ENCODE data around the gene SLC13A5.
"Not testable (repeated sequence)": the region's sequence is repeated elsewhere in the genome, so short reads cannot be mapped to it uniquely, and the experiment has no call there.

The SLC13A5 gene

DNA sequence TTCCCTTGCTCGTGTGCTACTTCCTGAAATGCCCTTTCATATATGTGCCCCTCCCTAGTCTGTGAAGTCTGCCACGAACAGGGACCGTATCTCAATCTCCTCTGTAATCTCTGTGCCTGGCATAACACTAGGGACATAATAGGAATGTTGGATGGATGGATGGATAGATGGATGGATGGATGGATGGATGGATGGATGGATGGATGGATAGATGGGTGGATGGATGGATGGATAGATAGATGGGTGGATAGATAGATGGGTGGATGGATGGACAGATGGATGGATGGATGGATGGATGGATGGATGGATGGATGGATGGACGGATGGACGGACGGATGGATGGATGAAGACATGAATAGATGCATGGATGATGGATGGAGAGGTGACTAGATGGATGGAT lies 21.2 kb downstream of the SLC13A5 start:
- H3K4me2 ChIP-seq (ENCODE audit: insufficient read depth, low read length, poor library complexity, severe bottlenecking); H4K8ac ChIP-seq (ENCODE audit: low read depth, low read length); H3K4ac ChIP-seq (ENCODE audit: low read length); H3K36me3 ChIP-seq (replicated peaks in 1 of 2; ENCODE audit: control insufficient read depth in 2 of 2, insufficient read depth in 2 of 2, low read length in 2 of 2); H3K14ac ChIP-seq (ENCODE audit: low read length); H2AFZ ChIP-seq (ENCODE audit: low read length); H3K9ac ChIP-seq (ENCODE audit: low read depth, low read length, poor library complexity); H3K9me3 ChIP-seq (replicated peaks in 1 of 2; ENCODE audit: control insufficient read depth in 2 of 2, insufficient read depth in 1 of 2, low read depth in 1 of 2, low read length in 2 of 2); DNase-seq (ENCODE audit: low spot score); H2BK5ac ChIP-seq (ENCODE audit: low read length); H3K4me3 ChIP-seq (ENCODE audit: low read length in 2 of 2); H3K4me1 ChIP-seq (ENCODE audit: control insufficient read depth in 2 of 2, insufficient read depth in 1 of 2, low read depth in 1 of 2, low read length in 2 of 2); H4K91ac ChIP-seq (ENCODE audit: low read depth, low read length, poor library complexity); H2BK15ac ChIP-seq (ENCODE audit: low read length); H3K27ac ChIP-seq (replicated peaks; ENCODE audit: low read length); H2AK5ac ChIP-seq (ENCODE audit: low read depth, low read length); H3K18ac ChIP-seq (ENCODE audit: low read length); H3K23ac ChIP-seq (ENCODE audit: low read depth, low read length, poor library complexity); H2BK120ac ChIP-seq (ENCODE audit: low read depth, low read length); H2BK12ac ChIP-seq (ENCODE audit: low read length); H3K79me1 ChIP-seq (ENCODE audit: low read depth, low read length): not testable (repeated sequence)
- peaks cover 0 to 19% (median 0%) of the 10 kb centered on the region in 3 experiments for H3K27me3 ChIP-seq (ENCODE audit: control insufficient read depth in 3 of 3, insufficient read depth in 3 of 3, low read depth in 1 of 3, low read length in 3 of 3)
- WGBS, 2 donors (ENCODE audit: extremely low coverage in 2 of 2, insufficient read length in 2 of 2, insufficient replicate concordance in 1 of 2): no CpG with 5 or more reads among the region's 6 CpGs

DNA sequence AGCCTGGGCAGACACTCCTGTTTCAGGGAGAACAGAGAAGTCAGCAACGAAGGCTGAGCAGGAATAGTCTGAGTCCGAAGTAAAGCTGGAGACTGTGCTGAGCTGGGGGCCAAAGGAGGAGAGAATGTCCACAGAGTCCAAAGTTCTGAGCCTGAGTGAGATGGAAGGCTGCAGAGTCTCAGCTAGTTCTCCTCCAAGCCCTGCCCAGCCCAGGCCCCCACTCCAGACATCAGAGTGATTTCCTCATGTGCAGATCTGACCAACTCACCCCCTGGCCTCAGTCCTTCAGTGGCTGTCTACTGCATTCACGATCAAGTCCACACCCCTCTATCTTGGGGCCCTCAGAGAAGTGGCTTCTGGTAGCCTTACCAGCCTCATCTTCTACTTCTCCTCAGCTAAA lies 21.6 kb downstream of the SLC13A5 start:
- no peak overlapping the region for H2BK5ac ChIP-seq (ENCODE audit: low read length)
- no peak overlapping the region for H2BK120ac ChIP-seq (ENCODE audit: low read depth, low read length)
- H3K4me1 ChIP-seq (ENCODE audit: control insufficient read depth in 2 of 2, insufficient read depth in 1 of 2, low read depth in 1 of 2, low read length in 2 of 2): no peaks in the 10 kb centered on the region
- H3K27me3 ChIP-seq (ENCODE audit: control insufficient read depth in 3 of 3, insufficient read depth in 3 of 3, low read depth in 1 of 3, low read length in 3 of 3): peaks cover 0 to 23% (median 0%) of the 10 kb centered on the region in 3 experiments
- H4K8ac ChIP-seq (ENCODE audit: low read depth, low read length): no peak overlapping the region
- no peak overlapping the region for H3K18ac ChIP-seq (ENCODE audit: low read length)
- WGBS, 2 donors (ENCODE audit: extremely low coverage in 2 of 2, insufficient read length in 2 of 2, insufficient replicate concordance in 1 of 2): no CpG with 5 or more reads among the region's 3 CpGs
- H3K36me3 ChIP-seq (replicated peaks in 1 of 2; ENCODE audit: control insufficient read depth in 2 of 2, insufficient read depth in 2 of 2, low read length in 2 of 2): no peaks in the 10 kb centered on the region
- H3K23ac ChIP-seq (ENCODE audit: low read depth, low read length, poor library complexity): no peak overlapping the region
- no peak overlapping the region for H2AK5ac ChIP-seq (ENCODE audit: low read depth, low read length)
- H3K9ac ChIP-seq (ENCODE audit: low read depth, low read length, poor library complexity): no peak overlapping the region
- no peaks in the 10 kb centered on the region for H3K79me1 ChIP-seq (ENCODE audit: low read depth, low read length)
- no peaks in the 10 kb centered on the region for H3K9me3 ChIP-seq (replicated peaks in 1 of 2; ENCODE audit: control insufficient read depth in 2 of 2, insufficient read depth in 1 of 2, low read depth in 1 of 2, low read length in 2 of 2)
- no peak overlapping the region for H3K27ac ChIP-seq (replicated peaks; ENCODE audit: low read length)
- H3K4me2 ChIP-seq (ENCODE audit: insufficient read depth, low read length, poor library complexity, severe bottlenecking): no peak overlapping the region
- H3K14ac ChIP-seq (ENCODE audit: low read length): no peak overlapping the region
- H3K4ac ChIP-seq (ENCODE audit: low read length): no peak overlapping the region
- H4K91ac ChIP-seq (ENCODE audit: low read depth, low read length, poor library complexity): no peak overlapping the region
- no peak overlapping the region for H2AFZ ChIP-seq (ENCODE audit: low read length)
- no peak overlapping the region for H2BK12ac ChIP-seq (ENCODE audit: low read length)
- no peak overlapping the region for H2BK15ac ChIP-seq (ENCODE audit: low read length)
- no peak overlapping the region for H3K4me3 ChIP-seq (ENCODE audit: low read length in 2 of 2)
- no peak for DNase-seq (ENCODE audit: low spot score)

DNA sequence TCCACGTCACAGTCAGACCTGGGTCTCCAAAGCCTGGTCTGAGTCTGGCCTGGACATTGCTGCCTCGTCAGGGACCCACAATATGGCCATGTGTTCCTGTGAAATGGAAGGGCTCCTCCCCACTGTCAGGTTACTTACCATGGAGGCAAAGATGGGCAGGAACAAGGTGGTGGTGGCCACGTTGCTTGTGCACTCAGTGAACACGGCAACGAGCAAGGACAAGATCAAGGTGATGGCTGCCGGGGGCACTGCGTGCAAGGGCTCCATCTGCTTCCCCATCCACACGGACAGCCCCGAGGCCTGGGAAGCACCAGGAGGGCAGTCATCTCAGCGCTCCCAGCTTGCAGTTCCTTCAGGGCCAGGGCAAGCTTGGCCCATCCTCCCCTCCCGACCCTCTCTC lies 22.5 kb downstream of the SLC13A5 start:
- WGBS, 2 donors (ENCODE audit: extremely low coverage in 2 of 2, insufficient read length in 2 of 2, insufficient replicate concordance in 1 of 2): no CpG with 5 or more reads among the region's 11 CpGs
- DNase-seq (ENCODE audit: low spot score): no peak
- no peak overlapping the region for H2BK120ac ChIP-seq (ENCODE audit: low read depth, low read length)

GRCh38 chr17:6688944-6689343 lies 24.2 kb downstream of the SLC13A5 start:
- H3K4me3 ChIP-seq (ENCODE audit: low read length in 2 of 2): peak overlapping the region in 1 of 2 donors; percentile 34
- H3K4ac ChIP-seq (ENCODE audit: low read length): no peak overlapping the region
- peaks cover 0 to 22% (median 0%) of the 10 kb centered on the region in 3 experiments for H3K27me3 ChIP-seq (ENCODE audit: control insufficient read depth in 3 of 3, insufficient read depth in 3 of 3, low read depth in 1 of 3, low read length in 3 of 3)
- no peak overlapping the region for H3K27ac ChIP-seq (replicated peaks; ENCODE audit: low read length)
- no peaks in the 10 kb centered on the region for H3K36me3 ChIP-seq (replicated peaks in 1 of 2; ENCODE audit: control insufficient read depth in 2 of 2, insufficient read depth in 2 of 2, low read length in 2 of 2)
- no peaks in the 10 kb centered on the region for H3K4me1 ChIP-seq (ENCODE audit: control insufficient read depth in 2 of 2, insufficient read depth in 1 of 2, low read depth in 1 of 2, low read length in 2 of 2)
- no peak overlapping the region for H3K23ac ChIP-seq (ENCODE audit: low read depth, low read length, poor library complexity)
- no peaks in the 10 kb centered on the region for H3K9me3 ChIP-seq (replicated peaks in 1 of 2; ENCODE audit: control insufficient read depth in 2 of 2, insufficient read depth in 1 of 2, low read depth in 1 of 2, low read length in 2 of 2)
- no CpG with 5 or more reads among the region's 9 CpGs for WGBS, 2 donors (ENCODE audit: extremely low coverage in 2 of 2, insufficient read length in 2 of 2, insufficient replicate concordance in 1 of 2)
- H3K18ac ChIP-seq (ENCODE audit: low read length): no peak overlapping the region
- no peak overlapping the region for H4K8ac ChIP-seq (ENCODE audit: low read depth, low read length)
- H3K4me2 ChIP-seq (ENCODE audit: insufficient read depth, low read length, poor library complexity, severe bottlenecking): no peak overlapping the region
- H3K79me1 ChIP-seq (ENCODE audit: low read depth, low read length): no peaks in the 10 kb centered on the region
- H2BK12ac ChIP-seq (ENCODE audit: low read length): no peak overlapping the region
- no peak overlapping the region for H3K14ac ChIP-seq (ENCODE audit: low read length)
- no peak for DNase-seq (ENCODE audit: low spot score)
- H2AK5ac ChIP-seq (ENCODE audit: low read depth, low read length): no peak overlapping the region
- H2BK120ac ChIP-seq (ENCODE audit: low read depth, low read length): no peak overlapping the region
- no peak overlapping the region for H2AFZ ChIP-seq (ENCODE audit: low read length)
- no peak overlapping the region for H4K91ac ChIP-seq (ENCODE audit: low read depth, low read length, poor library complexity)
- H3K9ac ChIP-seq (ENCODE audit: low read depth, low read length, poor library complexity): no peak overlapping the region
- no peak overlapping the region for H2BK5ac ChIP-seq (ENCODE audit: low read length)
- no peak overlapping the region for H2BK15ac ChIP-seq (ENCODE audit: low read length)

More for the DNA sequence above, 22.5 kb downstream of the SLC13A5 start:
- H3K79me1 ChIP-seq (ENCODE audit: low read depth, low read length): no peaks in the 10 kb centered on the region
- H3K23ac ChIP-seq (ENCODE audit: low read depth, low read length, poor library complexity): peak overlapping the region; percentile 74
- no peaks in the 10 kb centered on the region for H3K9me3 ChIP-seq (replicated peaks in 1 of 2; ENCODE audit: control insufficient read depth in 2 of 2, insufficient read depth in 1 of 2, low read depth in 1 of 2, low read length in 2 of 2)
- peak overlapping the region; percentile 44 for H3K4ac ChIP-seq (ENCODE audit: low read length)
- H3K14ac ChIP-seq (ENCODE audit: low read length): no peak overlapping the region
- H3K4me2 ChIP-seq (ENCODE audit: insufficient read depth, low read length, poor library complexity, severe bottlenecking): no peak overlapping the region
- no peak overlapping the region for H2BK12ac ChIP-seq (ENCODE audit: low read length)
- H3K36me3 ChIP-seq (replicated peaks in 1 of 2; ENCODE audit: control insufficient read depth in 2 of 2, insufficient read depth in 2 of 2, low read length in 2 of 2): no peaks in the 10 kb centered on the region
- no peaks in the 10 kb centered on the region for H3K4me1 ChIP-seq (ENCODE audit: control insufficient read depth in 2 of 2, insufficient read depth in 1 of 2, low read depth in 1 of 2, low read length in 2 of 2)
- peak overlapping the region; percentile 17 for H3K18ac ChIP-seq (ENCODE audit: low read length)
- no peak overlapping the region for H2BK5ac ChIP-seq (ENCODE audit: low read length)
- no peak overlapping the region for H3K4me3 ChIP-seq (ENCODE audit: low read length in 2 of 2)
- no peak overlapping the region for H2BK15ac ChIP-seq (ENCODE audit: low read length)
- peaks cover 0 to 26% (median 0%) of the 10 kb centered on the region in 3 experiments for H3K27me3 ChIP-seq (ENCODE audit: control insufficient read depth in 3 of 3, insufficient read depth in 3 of 3, low read depth in 1 of 3, low read length in 3 of 3)
- no peak overlapping the region for H3K27ac ChIP-seq (replicated peaks; ENCODE audit: low read length)
- H2AFZ ChIP-seq (ENCODE audit: low read length): no peak overlapping the region
- no peak overlapping the region for H2AK5ac ChIP-seq (ENCODE audit: low read depth, low read length)
- no peak overlapping the region for H4K91ac ChIP-seq (ENCODE audit: low read depth, low read length, poor library complexity)
- H4K8ac ChIP-seq (ENCODE audit: low read depth, low read length): no peak overlapping the region
- peak overlapping the region; percentile 3 for H3K9ac ChIP-seq (ENCODE audit: low read depth, low read length, poor library complexity)

All from neuronal stem cell (in vitro differentiated cells).